DOHH2 (cell line): ENCODE results near the gene ITPR1.

Source experiments
- H3F3A ChIP-seq: fragments of 200-600 bp; sonication (generic), shearing (Covaris generic); 2 replicates; pipeline ENCODE4 v1.6.0; 2016; ENCODE audit warnings: antibody characterized with exemption, mild to moderate bottlenecking; ENCODE audit not compliant: control insufficient read depth, insufficient read depth
- H3K27ac ChIP-seq: fragments of 200-600 bp; sonication (generic); 2 replicates; pipeline ENCODE4 v1.5.1; 2014; ENCODE audit warnings: low read depth, mild to moderate bottlenecking, low read length, moderate library complexity
- H3K27me3 ChIP-seq: fragments of 200-600 bp; sonication (generic); 2 replicates; pipeline ENCODE4 v1.6.1; 2014; ENCODE audit warnings: mild to moderate bottlenecking, low read length, mixed read lengths; ENCODE audit not compliant: control insufficient read depth
- H3K36me3 ChIP-seq: fragments of 200-600 bp; sonication (generic); 2 replicates; pipeline ENCODE4 v1.6.1; 2014; ENCODE audit warnings: mild to moderate bottlenecking, low read length, moderate library complexity, mixed read lengths; ENCODE audit not compliant: control insufficient read depth
- H3K4me1 ChIP-seq: fragments of 200-600 bp; sonication (generic); 2 replicates; pipeline ENCODE4 v1.6.1; 2014; ENCODE audit warnings: mild to moderate bottlenecking, low read length, mixed read lengths; ENCODE audit not compliant: control insufficient read depth
- H3K4me2 ChIP-seq: fragments of 200-600 bp; sonication (generic); 2 replicates; pipeline ENCODE4 v1.6.0; 2014; ENCODE audit warnings: mild to moderate bottlenecking, low read length, moderate library complexity
- H3K4me3 ChIP-seq: fragments of 200-600 bp; sonication (generic); 2 replicates; pipeline ENCODE4 v1.5.1; 2014; ENCODE audit warnings: mild to moderate bottlenecking, low read length, mixed read lengths
- H3K79me2 ChIP-seq: fragments of 200-600 bp; sonication (generic); 2 replicates; pipeline ENCODE4 v1.6.1; 2014; ENCODE audit warnings: mild to moderate bottlenecking, low read length, mixed read lengths; ENCODE audit not compliant: control insufficient read depth
- H3K9me2 ChIP-seq: fragments of 200-600 bp; sonication (generic); replicated peaks from 2 replicates; pipeline ENCODE4 v1.6.1; 2014; ENCODE audit warnings: mild to moderate bottlenecking, low read length, mixed read lengths; ENCODE audit not compliant: control insufficient read depth
- H3K9me3 ChIP-seq: fragments of 200-600 bp; sonication (generic); 2 replicates; pipeline ENCODE4 v1.6.1; 2014; ENCODE audit warnings: antibody characterized with exemption, low read length, mixed read lengths; ENCODE audit not compliant: control insufficient read depth, insufficient read depth
- H4K20me1 ChIP-seq: fragments of 200-600 bp; sonication (generic); 2 replicates; pipeline ENCODE4 v1.6.0; 2014; ENCODE audit warnings: low read depth, mild to moderate bottlenecking, antibody characterized with exemption, low read length, moderate library complexity; ENCODE audit not compliant: control insufficient read depth, insufficient read depth
- CTCF ChIP-seq: fragments of 200-600 bp; sonication (generic); IDR thresholded peaks from one replicate; pipeline ENCODE4 v1.5.1; 2014; ENCODE audit warnings: antibody characterized with exemption, mild to moderate bottlenecking, low read depth, low read length; ENCODE audit not compliant: poor library complexity, severe bottlenecking
- EZH2phosphoT487 ChIP-seq: fragments of 200-600 bp; sonication (generic); IDR thresholded peaks from 2 replicates; pipeline ENCODE4 v1.6.1; 2017; ENCODE audit warnings: borderline replicate concordance, mild to moderate bottlenecking, antibody characterized with exemption, low read length, moderate library complexity, mixed read lengths

Gene ITPR1

GRCh38 chr3:4546346-4547178 lies 53.4 kb downstream of the ITPR1 start:
- Histone ChIP-seq H3K4me2 (no peak overlapping the region), H3K27me3 (no peaks in the 10 kb centered on the region), H3K4me1 (peaks cover 4% of the 10 kb centered on the region; the same call in 1 of the 2 replicates), H3K79me2 (no peaks in the 10 kb centered on the region), H3K4me3 (no peak overlapping the region), H3K9me2 (no peaks in the 10 kb centered on the region), H3K36me3 (no peaks in the 10 kb centered on the region), H3K27ac (no peak overlapping the region), H4K20me1 (no peaks in the 10 kb centered on the region), H3K9me3 (no peaks in the 10 kb centered on the region), H3F3A (no peaks in the 10 kb centered on the region)
- TF ChIP-seq CTCF (no peak), EZH2phosphoT487 (no peak)

GRCh38 chr3:4547799-4548198 lies 54.7 kb downstream of the ITPR1 start:
- Histone ChIP-seq H3K27ac (no peak overlapping the region), H3K9me3 (no peaks in the 10 kb centered on the region), H3K4me3 (no peak overlapping the region), H3F3A (no peaks in the 10 kb centered on the region), H3K9me2 (no peaks in the 10 kb centered on the region), H3K79me2 (no peaks in the 10 kb centered on the region), H3K27me3 (no peaks in the 10 kb centered on the region), H3K4me2 (no peak overlapping the region), H4K20me1 (no peaks in the 10 kb centered on the region), H3K4me1 (0 out of 2 replicates have a peak, but pooled peaks cover 3% of the 10 kb centered on the region), H3K36me3 (no peaks in the 10 kb centered on the region)
- TF ChIP-seq EZH2phosphoT487 (no peak), CTCF (no peak)

GRCh38 chr3:4548356-4548755 lies 55.2 kb downstream of the ITPR1 start:
- Histone ChIP-seq H3K4me2 (no peak overlapping the region), H3F3A (no peaks in the 10 kb centered on the region), H3K4me3 (no peak overlapping the region), H4K20me1 (no peaks in the 10 kb centered on the region), H3K27me3 (no peaks in the 10 kb centered on the region), H3K4me1 (no peaks in the 10 kb centered on the region), H3K36me3 (no peaks in the 10 kb centered on the region), H3K9me2 (no peaks in the 10 kb centered on the region), H3K9me3 (no peaks in the 10 kb centered on the region), H3K79me2 (no peaks in the 10 kb centered on the region), H3K27ac (no peak overlapping the region)
- TF ChIP-seq CTCF (no peak), EZH2phosphoT487 (no peak)
